ENCODE results near the gene TMEM132E. TPM values are rescaled to one million over a fixed set of nuclear protein-coding genes. Genes with fewer than 3 reads are reported as not detected.
A peak's percentile ranks its signal among the peaks of the same experiment; 100 is the strongest.

The TMEM132E gene
- total and polyA plus RNA-seq, 2 experiments from 2014 or later: 0.27 to 0.98 TPM

DNA sequence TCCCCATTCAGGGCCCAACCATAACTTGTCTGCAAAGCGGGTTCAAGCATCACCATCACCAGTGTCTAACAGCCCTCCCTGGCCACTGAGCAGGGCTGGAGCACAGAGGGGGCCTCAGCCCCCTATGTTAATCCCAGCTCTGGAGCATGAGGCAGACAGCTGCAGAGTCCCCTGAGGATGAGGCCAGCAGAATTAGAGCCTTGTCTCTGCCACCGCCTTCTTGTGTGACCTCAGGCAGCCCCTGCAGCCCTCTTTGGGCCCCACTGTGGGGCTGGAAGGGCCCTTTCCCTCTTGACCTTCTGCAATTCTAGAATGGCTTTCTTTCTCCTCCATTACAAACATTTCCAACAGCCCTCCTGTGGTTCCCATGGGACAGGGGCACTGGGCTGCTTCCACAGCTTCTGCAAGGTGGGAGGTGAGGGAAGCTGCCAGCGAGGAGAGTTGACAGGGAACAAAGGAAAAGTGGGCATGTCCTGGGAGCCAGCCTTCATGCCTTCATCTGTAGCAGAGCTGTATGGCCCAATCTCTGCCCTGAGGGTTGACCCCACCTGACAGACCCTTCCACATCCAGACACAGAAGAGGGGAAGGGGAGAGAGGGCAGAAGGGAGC lies 65.7 kb downstream of the TMEM132E start:
- Histone ChIP-seq H3K79me2 (no peaks in the 10 kb centered on the region), H3K36me3 (replicated peaks; ENCODE audit: insufficient read depth, low read depth) (no peaks in the 10 kb centered on the region), H3K4me1 (ENCODE audit: insufficient read depth) (peaks cover 7% of the 10 kb centered on the region), H3K4me3 (no peak overlapping the region), H3K4me2 (no peak overlapping the region), H3K9me2 (replicated peaks; ENCODE audit: insufficient read depth) (no peaks in the 10 kb centered on the region), H4K20me1 (ENCODE audit: insufficient read depth, poor library complexity, severe bottlenecking) (no peaks in the 10 kb centered on the region), H2AFZ (no peak overlapping the region), H3K27me3 (no peaks in the 10 kb centered on the region), H3K9me3 (ENCODE audit: low read depth) (no peaks in the 10 kb centered on the region), H3K27ac (no peak overlapping the region)
- 74% methylated on average over 3 of the region's 3 CpGs for WGBS (ENCODE audit: low lambda C conversion rate, missing lambda C conversion rate)
- TF ChIP-seq EZH2phosphoT487 (IDR thresholded peaks at IDR 0.05; ENCODE audit: low read depth, severe bottlenecking, unreplicated experiment) (no peak), EZH2 (IDR thresholded peaks at IDR 0.05; ENCODE audit: borderline replicate concordance) (no peak)
- TF ChIP-seq, protein P1, sequence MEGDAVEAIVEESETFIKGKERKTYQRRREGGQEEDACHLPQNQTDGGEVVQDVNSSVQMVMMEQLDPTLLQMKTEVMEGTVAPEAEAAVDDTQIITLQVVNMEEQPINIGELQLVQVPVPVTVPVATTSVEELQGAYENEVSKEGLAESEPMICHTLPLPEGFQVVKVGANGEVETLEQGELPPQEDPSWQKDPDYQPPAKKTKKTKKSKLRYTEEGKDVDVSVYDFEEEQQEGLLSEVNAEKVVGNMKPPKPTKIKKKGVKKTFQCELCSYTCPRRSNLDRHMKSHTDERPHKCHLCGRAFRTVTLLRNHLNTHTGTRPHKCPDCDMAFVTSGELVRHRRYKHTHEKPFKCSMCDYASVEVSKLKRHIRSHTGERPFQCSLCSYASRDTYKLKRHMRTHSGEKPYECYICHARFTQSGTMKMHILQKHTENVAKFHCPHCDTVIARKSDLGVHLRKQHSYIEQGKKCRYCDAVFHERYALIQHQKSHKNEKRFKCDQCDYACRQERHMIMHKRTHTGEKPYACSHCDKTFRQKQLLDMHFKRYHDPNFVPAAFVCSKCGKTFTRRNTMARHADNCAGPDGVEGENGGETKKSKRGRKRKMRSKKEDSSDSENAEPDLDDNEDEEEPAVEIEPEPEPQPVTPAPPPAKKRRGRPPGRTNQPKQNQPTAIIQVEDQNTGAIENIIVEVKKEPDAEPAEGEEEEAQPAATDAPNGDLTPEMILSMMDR (IDR thresholded peaks at IDR 0.05; ENCODE audit: poor library complexity): no peak
- DNase-seq (ENCODE audit: low spot score): no peak

DNA sequence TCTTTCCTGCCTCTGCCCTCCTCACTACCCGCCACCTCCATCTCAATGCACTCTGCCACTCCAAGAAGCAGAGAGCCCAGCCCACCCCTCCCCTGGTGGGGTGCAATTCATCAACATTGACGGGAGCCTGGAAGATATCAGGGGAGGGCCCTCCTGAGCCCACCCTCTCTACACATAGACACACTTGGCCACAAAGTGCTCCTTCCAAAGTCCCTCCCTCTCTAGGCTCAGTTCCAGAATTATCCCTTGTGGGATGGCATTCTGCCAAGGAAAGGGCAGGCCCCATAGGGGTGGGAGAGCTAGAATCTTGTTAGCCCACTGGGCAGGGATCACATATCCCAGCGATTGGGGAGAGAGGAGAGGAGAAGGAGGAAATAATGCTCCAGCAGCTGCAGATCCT lies 66.2 kb downstream of the TMEM132E start:
- Histone ChIP-seq H2AFZ (no peak overlapping the region), H3K4me2 (no peak overlapping the region), H3K4me1 (ENCODE audit: insufficient read depth) (peaks cover 7% of the 10 kb centered on the region), H3K27ac (no peak overlapping the region), H3K9me2 (replicated peaks; ENCODE audit: insufficient read depth) (no peaks in the 10 kb centered on the region), H4K20me1 (ENCODE audit: insufficient read depth, poor library complexity, severe bottlenecking) (no peaks in the 10 kb centered on the region), H3K27me3 (no peaks in the 10 kb centered on the region), H3K79me2 (no peaks in the 10 kb centered on the region), H3K9me3 (ENCODE audit: low read depth) (no peaks in the 10 kb centered on the region), H3K36me3 (replicated peaks; ENCODE audit: insufficient read depth, low read depth) (no peaks in the 10 kb centered on the region), H3K4me3 (no peak overlapping the region)
- TF ChIP-seq, protein P1 (IDR thresholded peaks at IDR 0.05; ENCODE audit: poor library complexity): no peak
- TF ChIP-seq EZH2 (IDR thresholded peaks at IDR 0.05; ENCODE audit: borderline replicate concordance) (no peak), EZH2phosphoT487 (IDR thresholded peaks at IDR 0.05; ENCODE audit: low read depth, severe bottlenecking, unreplicated experiment) (no peak)
- peak; percentile 37 for DNase-seq (ENCODE audit: low spot score)
- 37% methylated on average over 3 of the region's 3 CpGs for WGBS (ENCODE audit: low lambda C conversion rate, missing lambda C conversion rate)

DNA sequence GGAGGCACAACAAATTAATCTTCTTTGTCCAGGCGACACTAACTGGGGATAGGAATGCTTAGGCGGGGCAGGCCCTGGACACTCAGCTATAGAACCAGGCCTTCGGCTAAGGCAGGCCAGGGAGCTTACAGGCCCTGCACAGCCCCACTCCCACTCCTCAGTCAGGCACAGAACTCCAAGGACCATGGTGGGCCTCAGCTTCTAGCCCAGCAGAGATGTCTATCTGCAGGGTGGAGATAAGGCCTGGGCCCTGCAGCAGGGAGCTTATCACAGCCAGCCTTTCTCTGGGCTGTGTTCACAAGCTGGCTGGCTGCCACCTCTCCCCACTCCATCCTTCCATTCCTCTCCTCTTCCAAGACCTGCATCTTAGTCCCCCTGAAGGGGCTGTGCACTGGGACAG lies 68.1 kb downstream of the TMEM132E start:
- DNase-seq (ENCODE audit: low spot score): no peak
- Histone ChIP-seq H3K4me1 (ENCODE audit: insufficient read depth) (peaks cover 13% of the 10 kb centered on the region), H3K9me2 (replicated peaks; ENCODE audit: insufficient read depth) (no peaks in the 10 kb centered on the region), H2AFZ (no peak overlapping the region), H3K4me2 (no peak overlapping the region), H3K4me3 (no peak overlapping the region), H4K20me1 (ENCODE audit: insufficient read depth, poor library complexity, severe bottlenecking) (no peaks in the 10 kb centered on the region), H3K9me3 (ENCODE audit: low read depth) (no peaks in the 10 kb centered on the region), H3K36me3 (replicated peaks; ENCODE audit: insufficient read depth, low read depth) (no peaks in the 10 kb centered on the region), H3K27ac (no peak overlapping the region), H3K27me3 (no peaks in the 10 kb centered on the region), H3K79me2 (no peaks in the 10 kb centered on the region)
- no peak for TF ChIP-seq EZH2 (IDR thresholded peaks at IDR 0.05; ENCODE audit: borderline replicate concordance)
- TF ChIP-seq EZH2phosphoT487 (IDR thresholded peaks at IDR 0.05; ENCODE audit: low read depth, severe bottlenecking, unreplicated experiment): no peak
- TF ChIP-seq, protein P1 (IDR thresholded peaks at IDR 0.05; ENCODE audit: poor library complexity): no peak
- 80% methylated on average over 3 of the region's 3 CpGs for WGBS (ENCODE audit: low lambda C conversion rate, missing lambda C conversion rate)
